Endothelial cell of hepatic sinusoid (primary cell): ENCODE results near the gene POLR1A.

Source experiments
- in situ Hi-C: cut with HindIII; loops from 2 replicates; pipeline ENCODE4 v1.10.0; 2017; ENCODE audit warnings: low sequenced_read_pairs

POLR1A gene

GRCh38 chr2:86097114-86097896 lies 8.4 kb downstream of the POLR1A start:
- in situ Hi-C loops: no loop called here

- in situ Hi-C loops: no loop called here
These were observed 11.5 kb downstream of the POLR1A start for GRCh38 chr2:86094229-86094628.

GRCh38 chr2:86087936-86088850 lies 17.5 kb downstream of the POLR1A start:
- in situ Hi-C loops: no loop called here

DNA sequence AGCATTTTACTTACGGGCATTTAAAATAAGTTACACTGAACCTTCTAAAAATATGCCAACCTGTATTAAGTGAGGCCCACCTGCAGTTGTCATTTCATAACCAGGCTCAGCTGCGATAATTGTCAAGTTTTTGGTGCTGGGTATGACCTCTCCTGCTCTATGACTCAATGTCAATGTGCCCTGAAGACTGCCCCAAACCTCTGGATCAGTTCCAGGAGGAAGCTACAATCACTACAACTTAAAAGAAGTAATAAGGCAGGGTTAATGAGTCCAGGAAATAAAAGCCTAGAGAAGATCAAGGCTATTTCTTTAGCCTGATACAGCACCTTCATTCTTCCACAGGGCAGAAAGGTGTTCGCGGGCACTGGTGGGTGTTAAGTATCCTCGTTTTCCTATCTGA lies 22.9 kb downstream of the POLR1A start:
- in situ Hi-C loops: loop anchor here (5.0 kb wide), 2 partner anchors 205 to 365 kb away; no protein-coding TSS in a partner anchor

GRCh38 chr2:86081724-86082123 lies 24.0 kb downstream of the POLR1A start:
- in situ Hi-C loops: loop anchor here (5.0 kb wide), 2 partner anchors 204 to 364 kb away; no protein-coding TSS in a partner anchor

GRCh38 chr2:86079981-86080911 lies 25.4 kb downstream of the POLR1A start:
- in situ Hi-C loops: loop anchor here (5.0 kb wide), 2 partner anchors 203 to 363 kb away; no protein-coding TSS in a partner anchor

- in situ Hi-C loops: no loop called here
These were observed 26.7 kb downstream of the POLR1A start for GRCh38 chr2:86078774-86079545.

GRCh38 chr2:86075886-86076285 lies 29.8 kb downstream of the POLR1A start:
- in situ Hi-C loops: no loop called here

DNA sequence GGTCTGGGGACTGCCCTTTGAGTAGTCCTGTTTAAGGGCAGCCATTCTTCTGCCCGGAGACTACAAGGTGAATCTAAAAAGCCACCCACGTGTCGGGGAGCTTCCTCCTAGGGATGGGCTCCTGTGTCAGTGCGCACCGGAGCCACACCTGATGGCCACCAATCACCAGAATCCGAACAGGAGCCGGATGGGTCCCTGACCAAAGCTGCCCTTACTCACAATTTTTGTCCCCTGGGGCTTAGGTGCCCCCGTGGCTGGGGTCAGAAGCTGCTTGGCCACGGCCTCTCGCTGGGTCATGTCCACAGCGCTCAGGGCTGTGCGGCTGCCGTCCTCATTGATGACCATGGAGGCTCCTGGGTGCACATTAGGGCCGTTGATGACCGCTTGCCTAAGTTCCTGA lies 30.9 kb downstream of the POLR1A start:
- in situ Hi-C loops: no loop called here

DNA sequence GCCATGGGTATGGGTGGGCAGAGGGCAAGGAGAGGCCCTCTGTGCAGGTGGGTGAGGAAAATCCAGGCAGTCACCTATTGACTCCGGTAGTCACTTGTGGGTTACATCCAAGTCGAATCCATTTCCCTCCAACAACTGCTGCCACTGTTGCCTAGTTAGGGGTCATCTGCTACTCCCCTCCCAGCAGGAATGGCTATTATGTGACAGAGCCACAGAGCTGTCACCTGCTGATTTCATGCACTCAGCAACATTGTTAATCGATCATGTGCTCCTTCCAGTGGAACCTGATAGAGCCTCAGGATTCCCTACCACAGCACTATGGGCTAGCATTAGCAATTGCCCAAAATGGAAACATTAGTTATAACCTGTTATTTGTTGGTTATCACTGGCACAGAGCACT lies 31.4 kb downstream of the POLR1A start:
- in situ Hi-C loops: no loop called here

DNA sequence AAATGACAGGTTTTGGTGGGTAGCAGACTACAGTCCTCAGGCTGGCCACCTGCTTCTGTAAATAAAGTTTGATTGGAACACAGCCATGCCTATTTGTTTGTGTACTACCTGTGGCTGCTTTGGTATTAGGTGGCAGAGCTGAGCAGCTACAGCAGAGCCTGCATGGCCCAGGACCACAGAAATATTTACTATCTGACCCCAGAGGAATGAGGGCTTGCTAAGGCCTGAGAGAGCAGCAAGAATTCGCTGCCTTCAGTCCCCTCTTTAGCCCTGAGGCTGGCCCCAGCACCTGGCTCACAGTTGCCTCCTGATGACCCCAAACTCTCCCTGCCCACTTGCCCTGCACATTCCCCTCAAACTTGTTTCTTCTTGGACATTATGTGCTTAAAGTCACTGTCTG lies 32.5 kb downstream of the POLR1A start:
- in situ Hi-C loops: no loop called here

GRCh38 chr2:86072271-86072858 lies 33.3 kb downstream of the POLR1A start:
- in situ Hi-C loops: no loop called here

GRCh38 chr2:86070868-86071267 lies 34.8 kb downstream of the POLR1A start:
- in situ Hi-C loops: no loop called here

- in situ Hi-C loops: no loop called here
These were observed 35.8 kb downstream of the POLR1A start for GRCh38 chr2:86069783-86070339.

DNA sequence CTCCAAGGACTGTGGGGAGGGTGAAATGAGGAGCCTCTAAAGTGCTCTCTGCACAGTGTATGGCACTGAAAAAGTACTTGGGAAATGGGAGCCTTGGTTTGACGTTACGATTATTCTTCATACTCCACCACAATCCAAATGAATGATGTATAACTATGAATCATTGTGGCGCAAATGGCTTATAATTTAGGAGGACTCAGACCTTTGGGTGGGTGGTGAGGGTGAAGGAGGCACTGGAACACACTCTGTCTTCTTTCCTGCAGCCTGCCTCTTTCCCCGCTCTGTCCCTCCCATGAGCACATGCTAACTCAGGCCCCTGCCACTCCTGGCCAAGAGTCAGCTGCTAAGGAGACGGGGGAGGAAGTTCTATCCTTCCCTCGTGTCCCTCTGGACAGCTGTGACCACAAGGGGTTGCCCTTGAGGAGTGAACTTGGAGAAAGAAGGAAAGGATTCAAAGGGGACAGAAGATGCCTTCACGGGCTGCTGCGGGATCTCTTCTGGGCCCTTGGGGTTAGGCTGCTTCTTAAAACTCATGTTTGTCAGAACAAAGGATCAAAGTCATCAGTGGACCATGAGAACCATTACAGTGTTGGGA lies 36.5 kb downstream of the POLR1A start:
- in situ Hi-C loops: no loop called here

DNA sequence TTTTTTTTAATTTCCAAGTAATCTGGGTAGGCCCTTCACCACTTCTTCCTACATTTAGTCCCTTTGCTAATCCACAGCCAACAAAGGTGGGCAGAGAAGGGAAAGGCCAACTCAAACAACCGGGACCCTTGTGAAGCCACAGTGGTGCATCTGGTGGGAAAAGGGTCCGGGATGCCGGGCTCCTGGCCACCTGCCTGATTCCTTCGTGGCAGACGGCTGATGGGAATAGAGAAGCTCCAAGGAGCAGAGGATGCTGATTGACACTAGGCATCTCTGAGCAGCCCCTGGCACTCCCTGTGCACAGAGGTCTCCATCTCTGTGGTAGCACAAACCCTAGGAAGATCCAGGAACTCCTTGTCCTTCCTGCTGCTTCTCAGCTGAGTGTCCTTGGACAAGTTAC lies 37.0 kb downstream of the POLR1A start:
- in situ Hi-C loops: no loop called here

DNA sequence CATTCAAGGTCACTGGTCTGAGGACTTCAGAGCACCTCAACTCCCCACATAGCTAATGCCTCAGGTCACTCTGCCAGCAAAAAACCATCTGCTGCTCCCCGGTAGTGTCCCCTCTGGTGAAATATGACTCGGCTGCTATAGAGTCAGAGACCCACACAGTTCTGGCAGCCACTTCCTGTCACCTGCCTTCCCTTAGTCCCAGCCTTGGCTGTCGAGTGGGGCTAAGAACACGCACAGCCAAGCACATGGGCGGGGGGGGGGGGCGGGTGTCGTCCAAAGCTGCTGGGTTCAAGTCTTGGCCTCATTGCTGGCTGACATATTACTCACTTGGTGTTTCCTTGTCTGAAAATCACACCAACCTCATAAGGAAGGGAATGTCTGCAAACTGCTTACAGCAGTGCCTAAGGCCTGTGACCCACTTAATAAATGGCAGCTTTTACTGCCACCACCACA lies 37.5 kb downstream of the POLR1A start:
- in situ Hi-C loops: no loop called here

- in situ Hi-C loops: no loop called here
These were observed 38.8 kb downstream of the POLR1A start for GRCh38 chr2:86066915-86067314.
